G401 (cell line): ENCODE results near the gene HNRNPK. TPM values are rescaled to one million over a fixed set of nuclear protein-coding genes. Genes with fewer than 3 reads are reported as not detected.

ENCODE experiments used
- DNase-seq: peaks from one replicate; pipeline ENCODE4 v3.0.0-alpha.2; 2015; ENCODE audit warnings: low spot score
- in situ Hi-C: cut with HindIII; loops from 2 replicates; pipeline ENCODE4 v1.10.0; 2016; ENCODE audit warnings: low sequenced_read_pairs, mixed read lengths
- total RNA-seq: library from RNA; depleted of rRNA; stranded (reverse); fragments of >200 nt; shearing (Covaris generic); gene quantifications from 2 replicates; pipeline ENCODE4 v1.2.3, GENCODE V29; 2014; rRNA removed

The HNRNPK gene
- total RNA-seq, 1 experiment from 2014 or later, result 1,243 TPM

DNA sequence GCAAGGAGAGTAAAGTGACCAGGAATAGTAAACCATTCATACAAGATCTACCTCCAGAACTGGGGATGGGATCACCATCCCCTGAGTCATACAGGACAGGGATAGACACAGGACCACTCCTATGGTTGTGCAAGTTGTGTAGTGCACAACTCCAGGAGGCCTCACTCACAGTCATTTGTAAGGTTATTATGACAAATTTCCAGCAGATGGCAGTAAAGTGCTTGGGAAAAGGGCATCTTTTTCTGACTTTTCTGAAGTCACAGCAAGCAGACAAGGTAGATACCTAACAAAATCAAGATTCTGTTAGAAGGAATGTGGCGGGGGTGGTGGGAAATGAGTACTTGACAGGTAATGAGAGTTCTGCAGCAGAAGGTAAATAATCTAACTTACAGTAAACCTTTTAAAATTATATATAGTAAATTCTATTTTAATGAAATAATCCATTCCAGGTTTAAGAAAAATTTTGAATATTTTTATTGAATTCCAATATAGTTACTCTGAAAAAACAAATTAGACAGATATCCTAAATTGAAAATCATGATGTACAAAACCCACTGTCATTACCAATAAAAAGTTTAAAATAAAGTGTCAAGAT is 42.1 kb downstream of the HNRNPK start:
- peak; percentile 83 for DNase-seq
- in situ Hi-C loops, result no loop called here

DNA sequence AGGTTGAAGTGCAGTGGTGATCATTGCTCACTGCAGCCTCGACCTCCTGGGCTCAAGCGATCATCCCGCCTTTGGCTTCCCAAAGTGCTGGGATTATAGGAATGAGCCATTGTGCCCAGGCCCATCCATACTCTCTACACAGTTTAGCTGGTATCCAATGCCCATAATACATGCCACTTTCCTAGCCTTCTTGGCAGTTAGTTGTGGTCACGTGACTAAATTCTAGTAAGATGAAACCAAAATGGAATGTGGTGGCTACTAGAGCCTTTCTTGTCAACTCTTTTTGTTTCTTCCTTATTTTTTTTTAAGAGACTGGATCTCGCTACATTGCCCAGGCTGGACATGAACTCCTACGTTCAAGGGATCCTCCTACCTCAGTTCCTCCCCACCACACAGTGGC is 43.5 kb downstream of the HNRNPK start:
- DNase-seq, result no peak
- in situ Hi-C loops, result no loop called here

DNA sequence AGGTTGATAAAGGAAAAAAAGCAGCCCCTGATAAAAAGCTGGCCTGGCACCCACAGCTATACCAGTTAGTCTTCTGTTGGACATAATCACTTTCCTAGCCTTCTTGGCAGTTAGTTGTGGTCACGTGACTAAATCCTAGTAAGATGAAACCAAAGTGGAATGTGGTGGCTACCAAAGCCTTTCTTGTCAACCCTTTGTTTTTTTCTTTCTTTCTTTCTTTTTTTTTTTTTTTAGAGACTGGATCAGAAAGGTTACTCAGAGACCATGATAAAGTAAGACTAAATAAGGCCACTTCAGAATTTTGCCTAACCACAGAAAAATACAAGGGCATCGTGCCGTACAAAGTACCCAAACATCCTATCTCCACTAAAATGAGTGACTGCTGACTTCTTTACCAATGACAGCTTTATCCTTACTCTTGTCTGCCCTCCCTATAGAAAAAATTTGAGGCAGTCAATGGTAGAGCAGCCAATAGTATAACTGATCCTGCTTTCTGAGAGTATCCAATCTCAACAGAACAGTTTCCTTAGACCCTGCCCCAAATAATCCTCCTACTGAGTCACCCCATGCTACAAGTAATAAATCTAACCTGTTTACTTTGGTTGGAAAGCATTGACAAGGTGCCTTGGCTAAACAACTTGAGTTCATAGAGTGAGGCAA is 44.6 kb downstream of the HNRNPK start:
- in situ Hi-C loops, result no loop called here

GRCh38 chr9:83934569-83935275 is 45.3 kb downstream of the HNRNPK start:
- in situ Hi-C loops, result no loop called here
- no peak for DNase-seq

More for the DNA sequence above, 44.6 kb downstream of the HNRNPK start:
- no peak for DNase-seq

GRCh38 chr9:83933790-83934189 is 46.2 kb downstream of the HNRNPK start:
- no peak for DNase-seq
- in situ Hi-C loops, result no loop called here

DNA sequence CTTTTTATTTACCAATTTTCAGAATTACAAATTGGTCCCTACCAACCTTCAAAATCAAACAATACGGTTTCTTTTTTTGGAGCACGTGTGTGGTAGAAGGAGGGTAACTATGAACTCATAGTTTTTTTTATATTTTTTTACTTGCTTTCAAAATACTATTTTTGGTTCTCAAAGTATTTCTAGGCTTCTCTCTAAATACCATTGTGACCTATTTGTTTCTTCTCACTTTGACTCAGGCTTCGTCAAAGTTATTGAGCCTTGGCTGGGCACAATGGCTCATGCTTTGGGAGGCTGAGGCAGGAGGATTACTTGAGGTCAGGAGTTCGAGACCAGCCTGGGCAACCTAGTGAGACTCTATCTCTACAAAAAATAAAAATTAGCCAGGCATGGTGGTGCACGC is 47.2 kb downstream of the HNRNPK start:
- in situ Hi-C loops, result no loop called here
- no peak for DNase-seq

- in situ Hi-C loops, result no loop called here
These were observed 48.0 kb downstream of the HNRNPK start for GRCh38 chr9:83932011-83932410.

GRCh38 chr9:83930881-83931280 is 49.1 kb downstream of the HNRNPK start:
- in situ Hi-C loops, result no loop called here
- no peak for DNase-seq

More at GRCh38 chr9:83932011-83932410, 48.0 kb downstream of the HNRNPK start:
- no peak for DNase-seq

DNA sequence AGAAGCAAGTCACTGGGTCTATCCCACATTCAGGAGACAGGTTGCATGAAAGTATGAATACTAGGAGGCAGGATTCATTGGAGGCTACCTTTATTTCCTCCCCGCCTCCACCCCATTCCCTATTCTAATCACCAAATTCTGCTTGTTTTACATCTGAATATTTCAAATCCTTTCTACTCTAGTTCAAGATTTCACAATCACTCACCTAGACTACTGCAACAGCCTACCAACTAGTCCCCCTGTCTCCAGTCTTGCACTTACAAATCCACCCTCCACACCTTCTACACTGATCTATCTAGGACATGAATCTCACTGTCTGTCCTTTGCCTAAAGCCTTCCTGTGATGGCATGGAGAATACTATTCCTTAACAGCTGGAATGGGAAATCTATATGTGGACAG is 52.4 kb downstream of the HNRNPK start:
- in situ Hi-C loops, result no loop called here

DNA sequence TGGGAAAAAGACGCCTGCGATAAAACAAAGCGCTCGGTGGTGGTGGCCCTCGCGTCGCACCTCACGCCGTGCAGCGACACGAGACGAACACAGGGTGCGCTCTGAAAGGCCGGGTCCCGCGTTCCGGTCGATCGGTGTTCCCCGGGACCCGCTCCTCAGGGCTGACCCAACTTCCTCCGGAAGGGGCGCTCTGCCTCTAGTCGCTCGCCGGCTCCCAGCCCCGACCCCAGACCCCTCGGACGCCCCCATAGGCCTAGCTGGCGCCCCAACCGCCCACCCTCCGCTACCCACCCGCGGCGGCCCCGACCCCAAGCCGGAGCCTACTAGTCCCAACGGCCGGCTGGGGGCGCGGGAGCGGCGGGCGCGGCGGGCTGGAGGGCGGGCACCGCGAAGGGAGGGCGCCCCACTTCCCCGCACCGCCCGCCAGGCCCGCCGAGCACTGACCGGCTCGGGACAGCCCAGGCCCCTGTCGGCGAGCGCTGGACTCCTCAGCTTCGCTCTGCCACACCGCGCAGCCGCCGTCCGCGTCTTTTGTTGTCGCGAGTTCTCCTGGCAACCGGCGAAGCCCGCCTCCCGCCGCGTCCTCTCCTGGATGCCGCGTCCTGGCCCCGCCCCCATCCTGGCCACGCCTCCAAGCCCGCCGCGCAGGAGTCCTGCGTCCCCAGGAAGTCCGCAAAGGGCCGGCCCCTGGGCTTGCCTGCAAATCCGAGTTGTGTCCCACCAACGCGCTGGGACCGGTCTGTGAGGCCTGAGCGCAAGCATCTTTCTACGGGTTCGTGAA is 58.9 kb downstream of the HNRNPK start, which contains the start of gene KIF27:
Gene KIF27 (minus strand): TSS at position 506 of the 781 bp plus-strand sequence. CDS start 5,841 bp downstream, outside the sequence.
- in situ Hi-C loops, result no loop called here
- peak; percentile 92 for DNase-seq

More for the DNA sequence above, 52.4 kb downstream of the HNRNPK start:
- DNase-seq, result no peak

- DNase-seq, result peak; percentile 74
- in situ Hi-C loops, result no loop called here
These were observed 59.5 kb downstream of the HNRNPK start for GRCh38 chr9:83920469-83920926.

DNA sequence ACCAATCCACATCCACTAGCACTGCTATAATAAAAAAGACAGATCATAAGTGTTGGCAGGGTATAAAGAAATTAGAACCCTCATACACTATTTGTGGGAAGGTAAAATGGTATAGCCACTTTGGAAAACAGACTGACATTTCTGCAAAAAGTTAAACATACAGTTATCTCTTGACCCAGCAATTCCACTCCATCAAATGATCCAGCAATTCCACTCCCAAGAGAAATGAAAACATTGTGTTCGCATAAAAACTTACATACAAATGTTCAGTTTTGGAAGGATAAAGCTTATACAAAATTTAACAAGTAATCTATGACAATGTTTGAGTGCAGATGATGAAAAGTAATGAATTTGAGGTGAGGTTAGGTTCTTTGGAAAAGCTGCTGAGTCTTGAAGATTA is 60.9 kb downstream of the HNRNPK start:
- in situ Hi-C loops, result no loop called here

More for the DNA sequence above, 60.9 kb downstream of the HNRNPK start:
- DNase-seq, result no peak

Other genes with a start within 250 kb of the HNRNPK start
- gene GKAP1, start 162.4 kb downstream of the HNRNPK start, total RNA-seq, result 1.2 and 1.5 TPM in 2 replicates
- 1.6 and 2.3 TPM in 2 replicates for gene KIF27, start 58.8 kb downstream of the HNRNPK start, total RNA-seq
- 19.5 and 19.7 TPM in 2 replicates for gene RMI1, start 590 bp upstream of the HNRNPK start, total RNA-seq